ENCODE results near the gene INTS13.

- TF ChIP-seq CTCF (IDR thresholded peaks at IDR 0.05) (no peak), POLR2A (IDR thresholded peaks at IDR 0.05) (no peak)
These were observed 2.9 kb upstream of the INTS13 start for GRCh38 chr12:26940516-26941214.
